Neural progenitor cell (in vitro differentiated cells): ENCODE results near the gene CD248. TPM values are rescaled to one million over a fixed set of nuclear protein-coding genes. Genes with fewer than 3 reads are reported as not detected.

Source experiments
- DNase-seq: peaks from one replicate; pipeline ENCODE4 v3.0.0-alpha.2; 2016; ENCODE audit warnings: low spot score
- H2AFZ ChIP-seq: fragments of 200-600 bp; sonication (generic); replicated peaks from 2 replicates; pipeline ENCODE4 v1.6.1; 2016; ENCODE audit warnings: antibody characterized with exemption
- H3F3A ChIP-seq: fragments of 200-600 bp; sonication (generic); 2 replicates; pipeline ENCODE4 v1.6.1; 2016; ENCODE audit warnings: antibody characterized with exemption, low read depth
- H3K27ac ChIP-seq: fragments of 200-600 bp; sonication (generic); 2 replicates; pipeline ENCODE4 v1.5.1; 2016; ENCODE audit warnings: mild to moderate bottlenecking
- H3K27me3 ChIP-seq: fragments of 200-600 bp; sonication (generic); 2 replicates; pipeline ENCODE4 v1.6.1; 2016; ENCODE audit warnings: mild to moderate bottlenecking, moderate library complexity
- H3K36me3 ChIP-seq: fragments of 200-600 bp; sonication (generic); 2 replicates; pipeline ENCODE4 v1.5.1; 2016
- H3K4me1 ChIP-seq: fragments of 200-600 bp; sonication (generic); 2 replicates; pipeline ENCODE4 v1.6.1; 2016; ENCODE audit warnings: mixed run types
- H3K4me2 ChIP-seq: fragments of 200-600 bp; sonication (generic); 2 replicates; pipeline ENCODE4 v1.6.1; 2016
- H3K4me3 ChIP-seq: fragments of 200-600 bp; sonication (generic); 2 replicates; pipeline ENCODE4 v1.5.1; 2016
- H3K79me2 ChIP-seq: fragments of 200-600 bp; sonication (generic); 2 replicates; pipeline ENCODE4 v1.6.1; 2016; ENCODE audit warnings: low read depth
- H3K9ac ChIP-seq: fragments of 200-600 bp; sonication (generic); 2 replicates; pipeline ENCODE4 v1.6.1; 2016
- H3K9me3 ChIP-seq: fragments of 200-600 bp; sonication (generic); 2 replicates; pipeline ENCODE4 v1.5.1; 2016; ENCODE audit warnings: low read depth
- H4K20me1 ChIP-seq: fragments of 200-600 bp; sonication (generic); 2 replicates; pipeline ENCODE4 v1.6.1; 2016; ENCODE audit warnings: low read depth
- H3K27ac Mint-ChIP-seq: 3 replicates; pipeline ENCODE4 v1.8.0; 2021; ENCODE audit warnings: mixed read lengths
- H3K27me3 Mint-ChIP-seq: 2 replicates; pipeline ENCODE4 v1.8.0; 2022; ENCODE audit warnings: low read depth, mild to moderate bottlenecking, inconsistent platforms, moderate library complexity, mixed read lengths; ENCODE audit not compliant: insufficient read depth
- H3K36me3 Mint-ChIP-seq: 3 replicates; pipeline ENCODE4 v1.8.0; 2021; ENCODE audit warnings: mixed read lengths
- H3K4me1 Mint-ChIP-seq: 3 replicates; pipeline ENCODE4 v1.8.0; 2021; ENCODE audit warnings: mixed read lengths
- H3K4me3 Mint-ChIP-seq: 3 replicates; pipeline ENCODE4 v1.8.0; 2021; ENCODE audit warnings: mild to moderate bottlenecking, moderate library complexity, mixed read lengths
- H3K9me3 Mint-ChIP-seq: 3 replicates; pipeline ENCODE4 v1.8.0; 2020; ENCODE audit warnings: mixed read lengths
- CTCF ChIP-seq: fragments of 200-600 bp; sonication (generic); IDR thresholded peaks from 2 replicates; pipeline ENCODE4 v1.5.1; 2017; ENCODE audit warnings: antibody characterized with exemption, mild to moderate bottlenecking
- EZH2 ChIP-seq: fragments of 200-600 bp; sonication (generic); IDR thresholded peaks from 2 replicates; pipeline ENCODE4 v1.6.1; 2017; ENCODE audit warnings: antibody characterized with exemption, mild to moderate bottlenecking, moderate library complexity
- EZH2phosphoT487 ChIP-seq: fragments of 200-600 bp; sonication (generic); IDR thresholded peaks from 2 replicates; pipeline ENCODE4 v1.6.1; 2017; ENCODE audit warnings: antibody characterized with exemption
- total RNA-seq: library from RNA; depleted of rRNA; stranded (reverse); fragments of >200 nt; gene quantifications from 2 replicates; pipeline ENCODE4 v1.2.3, GENCODE V29; 2015; ENCODE audit warnings: low replicate concordance

The CD248 gene
- total RNA-seq, 1 donor from 2014 or later: 0.62 TPM

- peak overlapping the region; percentile 65 for H3K4me2 ChIP-seq
- peak overlapping the region; percentile 64 for H3K4me3 Mint-ChIP-seq
- H3F3A ChIP-seq: no peaks in the 10 kb centered on the region
- peak; percentile 33 for TF ChIP-seq EZH2
- TF ChIP-seq CTCF: peak; percentile 97
- TF ChIP-seq EZH2phosphoT487: no peak
- H3K27ac Mint-ChIP-seq: peak overlapping the region; percentile 57
- H3K79me2 ChIP-seq: no peaks in the 10 kb centered on the region
- H3K27me3 Mint-ChIP-seq: peaks cover 12% of the 10 kb centered on the region
- no peaks in the 10 kb centered on the region for H4K20me1 ChIP-seq
- H3K36me3 ChIP-seq: no peaks in the 10 kb centered on the region
- peak; percentile 86 for DNase-seq
- H3K4me1 Mint-ChIP-seq: peaks cover 39% of the 10 kb centered on the region
- peak overlapping the region; percentile 83 for H2AFZ ChIP-seq
- no peak overlapping the region for H3K4me3 ChIP-seq
- no peaks in the 10 kb centered on the region for H3K9me3 ChIP-seq
- no peaks in the 10 kb centered on the region for H3K36me3 Mint-ChIP-seq
- no peak overlapping the region for H3K27ac ChIP-seq
- no peak overlapping the region for H3K9ac ChIP-seq
- H3K27me3 ChIP-seq: peaks cover 3% of the 10 kb centered on the region
- no peaks in the 10 kb centered on the region for H3K9me3 Mint-ChIP-seq
- peaks cover 11% of the 10 kb centered on the region for H3K4me1 ChIP-seq
Observed at GRCh38 chr11:66328302-66329144, 11.7 kb upstream of the CD248 start.

- no peaks in the 10 kb centered on the region for H3K36me3 ChIP-seq
- TF ChIP-seq EZH2: no peak
- no peak for TF ChIP-seq EZH2phosphoT487
- no peak for TF ChIP-seq CTCF
- no peak overlapping the region for H3K27ac ChIP-seq
- H3K9me3 ChIP-seq: no peaks in the 10 kb centered on the region
- Mint-ChIP-seq H3K4me1 (peaks cover 45% of the 10 kb centered on the region), H3K27ac (no peak overlapping the region), H3K36me3 (no peaks in the 10 kb centered on the region), H3K27me3 (peaks cover 16% of the 10 kb centered on the region), H3K4me3 (no peak overlapping the region), H3K9me3 (no peaks in the 10 kb centered on the region)
- peaks cover 11% of the 10 kb centered on the region for H3K4me1 ChIP-seq
- no peaks in the 10 kb centered on the region for H3F3A ChIP-seq
- DNase-seq: no peak
- no peaks in the 10 kb centered on the region for H4K20me1 ChIP-seq
- no peaks in the 10 kb centered on the region for H3K79me2 ChIP-seq
- H3K9ac ChIP-seq: no peak overlapping the region
- H3K4me3 ChIP-seq: no peak overlapping the region
- peaks cover 3% of the 10 kb centered on the region for H3K27me3 ChIP-seq
- no peak overlapping the region for H2AFZ ChIP-seq
- H3K4me2 ChIP-seq: no peak overlapping the region
Observed at GRCh38 chr11:66328031-66328301, 11.1 kb upstream of the CD248 start.

- peak overlapping the region; percentile 51 for H3K27ac Mint-ChIP-seq
- Histone ChIP-seq H3F3A (no peaks in the 10 kb centered on the region), H3K9ac (no peak overlapping the region), H2AFZ (no peak overlapping the region), H3K4me2 (no peak overlapping the region), H3K4me1 (peaks cover 11% of the 10 kb centered on the region), H3K27me3 (peaks cover 3% of the 10 kb centered on the region), H3K79me2 (no peaks in the 10 kb centered on the region), H3K36me3 (no peaks in the 10 kb centered on the region), H3K27ac (no peak overlapping the region), H3K9me3 (no peaks in the 10 kb centered on the region), H4K20me1 (no peaks in the 10 kb centered on the region), H3K4me3 (no peak overlapping the region)
- H3K36me3 Mint-ChIP-seq: no peaks in the 10 kb centered on the region
- DNase-seq: no peak
- H3K27me3 Mint-ChIP-seq: peaks cover 19% of the 10 kb centered on the region
- peak overlapping the region; percentile 34 for H3K4me3 Mint-ChIP-seq
- TF ChIP-seq CTCF: no peak
- peaks cover 48% of the 10 kb centered on the region for H3K4me1 Mint-ChIP-seq
- no peaks in the 10 kb centered on the region for H3K9me3 Mint-ChIP-seq
Observed at GRCh38 chr11:66327171-66328030, 10.6 kb upstream of the CD248 start.
